Measurements from ENCODE around the gene SVIL.

DNA sequence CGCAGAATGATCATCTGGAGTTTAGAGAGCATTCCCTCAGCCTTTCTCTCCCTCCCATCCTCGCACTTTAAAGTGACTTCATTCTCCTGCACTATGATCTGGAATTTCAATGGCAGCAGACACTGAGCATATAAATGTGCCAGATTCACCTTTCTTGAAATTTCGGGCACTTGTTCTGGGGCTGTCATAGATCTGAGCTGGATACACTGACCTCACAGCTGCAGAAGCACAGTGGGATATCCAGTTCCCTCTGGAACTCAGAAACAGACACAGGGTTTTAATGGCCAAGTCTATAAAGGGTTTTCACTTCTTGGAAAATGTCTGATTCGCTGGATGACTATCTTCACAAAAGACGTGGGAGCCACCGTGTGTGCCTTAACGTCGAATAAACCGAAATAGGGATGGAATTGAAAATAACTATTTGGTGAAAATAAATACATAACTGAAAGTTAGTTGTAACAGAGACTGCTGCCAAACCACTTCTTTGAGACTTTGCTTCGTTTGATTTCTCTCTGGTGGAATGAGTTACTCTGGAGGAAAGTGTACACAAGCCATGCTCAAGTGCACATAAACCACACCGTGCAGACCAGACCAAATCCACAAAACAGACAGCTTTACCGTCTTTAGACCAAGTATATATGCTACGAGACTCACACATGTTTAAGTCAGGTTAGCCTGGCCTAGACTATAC lies 126.1 kb downstream of the SVIL start:
- TF ChIP-seq CTCF (conservative IDR thresholded peaks at IDR 0.05) = no peak
- TF ChIP-seq EZH2 (IDR thresholded peaks at IDR 0.05; ENCODE audit: low read depth) = no peak
